ENCODE measurements around the gene MRPL51. TPM values are rescaled to one million over a fixed set of nuclear protein-coding genes. Genes with fewer than 3 reads are reported as not detected.

MRPL51 gene
- total RNA-seq, 2 donors from 2014 or later = 87.7 to 104 TPM

- DNase-seq (ENCODE audit: low spot score) = no peak
Observed at GRCh38 chr12:6442836-6443235, 50.2 kb downstream of the MRPL51 start.

More at GRCh38 chr12:6442836-6443235, 50.2 kb downstream of the MRPL51 start:
- TF ChIP-seq, protein P1, sequence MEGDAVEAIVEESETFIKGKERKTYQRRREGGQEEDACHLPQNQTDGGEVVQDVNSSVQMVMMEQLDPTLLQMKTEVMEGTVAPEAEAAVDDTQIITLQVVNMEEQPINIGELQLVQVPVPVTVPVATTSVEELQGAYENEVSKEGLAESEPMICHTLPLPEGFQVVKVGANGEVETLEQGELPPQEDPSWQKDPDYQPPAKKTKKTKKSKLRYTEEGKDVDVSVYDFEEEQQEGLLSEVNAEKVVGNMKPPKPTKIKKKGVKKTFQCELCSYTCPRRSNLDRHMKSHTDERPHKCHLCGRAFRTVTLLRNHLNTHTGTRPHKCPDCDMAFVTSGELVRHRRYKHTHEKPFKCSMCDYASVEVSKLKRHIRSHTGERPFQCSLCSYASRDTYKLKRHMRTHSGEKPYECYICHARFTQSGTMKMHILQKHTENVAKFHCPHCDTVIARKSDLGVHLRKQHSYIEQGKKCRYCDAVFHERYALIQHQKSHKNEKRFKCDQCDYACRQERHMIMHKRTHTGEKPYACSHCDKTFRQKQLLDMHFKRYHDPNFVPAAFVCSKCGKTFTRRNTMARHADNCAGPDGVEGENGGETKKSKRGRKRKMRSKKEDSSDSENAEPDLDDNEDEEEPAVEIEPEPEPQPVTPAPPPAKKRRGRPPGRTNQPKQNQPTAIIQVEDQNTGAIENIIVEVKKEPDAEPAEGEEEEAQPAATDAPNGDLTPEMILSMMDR (IDR thresholded peaks at IDR 0.05) = no peak
- no peaks in the 10 kb centered on the region for H3K36me3 ChIP-seq
- H3K27me3 ChIP-seq = no peaks in the 10 kb centered on the region
- H3K4me3 ChIP-seq = no peak overlapping the region
- no peaks in the 10 kb centered on the region for H3K4me1 ChIP-seq
- H3K9me3 ChIP-seq = no peaks in the 10 kb centered on the region
- H3K27ac ChIP-seq = no peak overlapping the region

Other genes with a start within 250 kb of the MRPL51 start
- gene PLEKHG6, start 182.6 kb downstream of the MRPL51 start, total RNA-seq = under 1 TPM in 1 of 2 donors, not detected in 1; 0.51 TPM
- gene TNFRSF1A, start 151.2 kb downstream of the MRPL51 start, total RNA-seq = 100 to 1,000 TPM in 1 of 2 donors, 10 to 100 TPM in 1; 62.9 to 176 TPM
- 10 to 100 TPM in 1 of 2 donors, 1 to 10 TPM in 1; 2.7 to 18.7 TPM for gene SCNN1A, start 117.7 kb downstream of the MRPL51 start, total RNA-seq
- gene LTBR, start 109.1 kb downstream of the MRPL51 start, total RNA-seq = 10 to 100 TPM; 63.6 to 72.1 TPM
- gene CD27, start 48.3 kb downstream of the MRPL51 start, total RNA-seq = 1 to 10 TPM in 1 of 2 donors, not detected in 1; 1.1 TPM
- gene TAPBPL, start 41.2 kb downstream of the MRPL51 start, total RNA-seq = 10 to 100 TPM; 14.5 to 16.9 TPM
- gene VAMP1, start 22.6 kb downstream of the MRPL51 start, total RNA-seq = 1 to 10 TPM; 1.7 to 3.6 TPM
- gene NCAPD2, start 840 bp upstream of the MRPL51 start, total RNA-seq = 10 to 100 TPM; 11.6 to 53.5 TPM
- 1,000 to 10,000 TPM; 4,693 to 5,476 TPM for gene GAPDH, start 41.3 kb upstream of the MRPL51 start, total RNA-seq
- 10 to 100 TPM; 12.3 to 13.2 TPM for gene IFFO1, start 62.8 kb upstream of the MRPL51 start, total RNA-seq
- 10 to 100 TPM; 17.7 to 17.9 TPM for gene NOP2, start 75.0 kb upstream of the MRPL51 start, total RNA-seq
- gene CHD4, start 114.1 kb upstream of the MRPL51 start, total RNA-seq = 100 to 1,000 TPM; 150 to 192 TPM
- 1 to 10 TPM; 1.6 to 3.7 TPM for gene LPAR5, start 142.7 kb upstream of the MRPL51 start, total RNA-seq
- under 1 TPM in 1 of 2 donors, not detected in 1; 0.43 TPM for gene ACRBP, start 154.2 kb upstream of the MRPL51 start, total RNA-seq
- gene ING4, start 169.9 kb upstream of the MRPL51 start, total RNA-seq = 10 to 100 TPM; 21.8 to 22.6 TPM
- gene ZNF384, start 196.1 kb upstream of the MRPL51 start, total RNA-seq = 10 to 100 TPM; 23.8 to 33.3 TPM
- not detected for gene PIANP, start 207.6 kb upstream of the MRPL51 start, total RNA-seq
- gene COPS7A, start 230.8 kb upstream of the MRPL51 start, total RNA-seq = 10 to 100 TPM; 72.7 to 73.6 TPM

Measured in right atrium auricular region (tissue), 2 donors.